Astrocyte of the hippocampus (primary cell): ENCODE data around the gene UNC79.
A peak's percentile ranks its signal among the peaks of the same experiment; 100 is the strongest.
"Not testable (repeated sequence)": the region's sequence is repeated elsewhere in the genome, so short reads cannot be mapped to it uniquely, and the experiment has no call there.

ENCODE experiments used
- DNase-seq: peaks from one replicate; pipeline ENCODE4 v3.0.0; 2011; ENCODE audit warnings: low read depth, low spot score

The UNC79 gene

GRCh38 chr14:93430315-93431035 is at the start of gene UNC79:
TSS of gene UNC79 (plus strand) at chr14:93430939. CDS start at chr14:93431030, 91 bp downstream.
- DNase-seq: peak; percentile 39

GRCh38 chr14:93381644-93382043 is 49.1 kb upstream of the UNC79 start:
- no peak for DNase-seq

- DNase-seq: not testable (repeated sequence)
These were observed 46.5 kb upstream of the UNC79 start for GRCh38 chr14:93384256-93384655.

GRCh38 chr14:93395231-93395630 is 35.5 kb upstream of the UNC79 start:
- no peak for DNase-seq

GRCh38 chr14:93396456-93396855 is 34.3 kb upstream of the UNC79 start:
- DNase-seq: no peak

DNA sequence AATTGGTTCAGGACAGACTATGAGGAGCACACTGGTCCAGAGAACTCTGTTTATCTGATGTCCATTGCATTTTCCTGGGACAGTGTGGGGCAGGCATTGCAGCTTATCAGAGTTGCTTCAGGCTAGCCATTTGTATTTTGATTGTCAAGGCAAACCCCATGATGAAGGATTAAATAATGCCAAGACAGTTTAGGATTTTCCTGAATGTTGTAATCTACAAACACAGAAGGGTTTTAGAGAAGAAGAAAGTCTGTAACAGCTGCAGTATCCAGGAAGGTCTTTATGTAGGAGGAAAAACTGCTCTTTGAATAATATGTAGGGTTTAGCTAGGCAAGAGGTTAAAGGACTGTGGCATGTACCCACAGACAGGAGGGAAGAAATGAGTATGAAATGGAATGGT is 32.2 kb upstream of the UNC79 start:
- no peak for DNase-seq

GRCh38 chr14:93402951-93403350 is 27.8 kb upstream of the UNC79 start:
- no peak for DNase-seq

DNA sequence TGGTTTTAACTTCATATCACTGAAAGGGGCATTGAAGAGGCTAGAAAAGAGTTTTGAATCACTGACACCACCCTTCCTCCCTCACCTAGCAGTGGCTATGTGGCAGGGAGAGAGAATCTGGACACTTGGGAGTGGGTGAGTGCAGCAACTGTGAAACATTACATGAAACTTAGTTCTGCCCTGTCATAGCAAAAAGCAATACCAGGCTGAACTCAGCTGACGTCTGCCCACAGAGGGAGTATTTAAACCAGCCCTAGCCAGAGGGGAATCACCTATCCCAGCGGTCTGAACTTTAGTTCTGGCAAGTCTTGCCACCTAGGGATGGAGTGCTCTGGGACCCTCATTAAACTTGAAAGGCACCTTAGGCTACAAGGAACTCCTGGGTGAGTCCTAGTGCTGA is 20.7 kb upstream of the UNC79 start:
- DNase-seq: no peak

DNA sequence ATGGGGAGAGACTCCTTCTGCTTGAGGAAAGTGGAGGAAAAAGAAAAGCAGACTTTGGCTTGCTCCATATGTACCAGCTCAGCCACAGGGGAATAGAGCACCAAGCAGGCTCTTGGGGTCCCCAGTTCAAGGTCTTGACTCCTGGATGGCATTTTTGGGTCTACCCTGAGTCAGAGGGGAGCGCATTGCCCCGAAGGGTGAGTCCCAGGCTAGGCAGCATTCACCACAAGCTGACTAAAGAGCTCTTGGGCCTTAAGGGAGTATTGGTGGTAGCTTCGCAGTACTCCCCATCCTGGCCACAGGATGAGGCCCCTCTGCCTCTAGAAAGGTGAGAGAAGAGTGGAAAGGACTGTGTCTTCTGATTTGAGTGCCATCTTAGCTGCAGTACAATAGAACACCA is 19.8 kb upstream of the UNC79 start:
- DNase-seq: no peak

GRCh38 chr14:93425136-93425535 is 5.6 kb upstream of the UNC79 start:
- DNase-seq: not testable (repeated sequence)

- no peak for DNase-seq
These were observed 4.0 kb upstream of the UNC79 start for GRCh38 chr14:93426750-93427149.

DNA sequence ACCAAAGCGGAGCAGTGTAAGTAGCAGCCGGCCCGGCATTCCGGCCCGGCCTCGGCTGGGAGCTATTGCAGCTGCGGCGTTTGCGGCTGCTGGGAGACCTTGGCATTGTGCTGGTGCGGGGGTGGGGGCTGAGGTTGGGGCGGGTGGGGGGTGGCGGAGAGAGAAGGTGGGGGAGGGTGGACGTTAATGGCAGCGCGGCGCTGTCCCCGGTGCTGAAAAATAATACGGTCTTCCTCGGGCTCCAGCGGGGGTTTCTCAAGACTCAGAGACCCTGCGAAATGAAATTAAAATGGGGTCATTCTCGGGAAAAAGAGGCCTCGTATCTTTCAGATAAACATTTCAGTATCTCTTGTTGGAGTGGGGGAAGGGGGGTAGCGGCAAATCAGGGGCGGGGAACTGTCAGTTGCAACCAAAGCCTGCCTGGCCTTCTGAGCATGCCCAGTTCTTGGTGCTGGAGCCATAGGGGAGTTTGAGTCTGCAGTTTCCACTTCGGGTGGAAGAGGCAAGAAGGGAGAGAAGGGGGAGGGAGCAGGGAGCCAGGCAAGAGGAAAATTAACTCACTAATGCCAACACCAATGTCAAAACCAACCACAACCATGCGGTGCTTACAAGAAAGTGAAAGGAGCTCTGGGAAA is 414 bp downstream of the UNC79 start:
- DNase-seq: peak; percentile 53

DNA sequence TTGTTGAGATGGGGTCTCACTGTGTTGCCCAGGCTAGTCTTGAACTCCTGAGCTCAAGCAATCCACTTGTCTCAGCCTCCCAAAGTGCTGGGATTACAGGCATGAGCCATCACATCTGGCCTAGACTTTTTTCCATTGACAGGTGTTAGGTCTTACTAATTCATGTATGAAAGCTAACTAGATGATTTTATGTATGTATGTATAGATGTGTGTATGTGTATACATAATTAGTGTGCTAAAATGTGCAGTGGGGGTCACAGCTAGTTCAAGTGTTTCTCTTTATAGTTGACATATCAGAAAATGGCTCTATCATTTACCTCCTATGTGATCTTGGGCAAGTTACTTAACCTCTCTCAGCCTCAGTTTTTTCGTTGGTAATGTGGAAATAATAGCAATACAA is 23.5 kb downstream of the UNC79 start:
- DNase-seq: no peak

DNA sequence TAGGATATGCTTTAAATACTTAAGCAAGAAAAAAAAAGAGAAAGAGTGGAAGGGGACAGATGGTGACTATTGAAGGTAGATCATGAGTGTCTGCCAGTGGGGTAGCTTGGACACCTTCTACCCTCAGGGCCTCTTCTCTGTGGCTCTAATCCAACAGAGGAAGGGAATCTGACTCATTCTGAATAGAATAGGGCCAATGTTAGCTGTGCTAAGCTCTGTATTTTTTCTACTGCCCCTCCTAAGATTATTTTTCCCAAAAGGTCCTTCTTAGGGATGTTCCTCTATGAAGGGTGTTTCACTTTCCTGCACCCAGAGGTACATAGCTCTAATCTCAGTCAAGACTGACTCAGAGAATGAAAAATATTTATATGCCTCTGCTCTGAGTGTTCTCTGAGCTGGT is 25.6 kb downstream of the UNC79 start:
- DNase-seq: no peak

GRCh38 chr14:93458234-93458633 is 27.5 kb downstream of the UNC79 start:
- no peak for DNase-seq

- no peak for DNase-seq
These were observed 31.7 kb downstream of the UNC79 start for GRCh38 chr14:93462479-93462878.

DNA sequence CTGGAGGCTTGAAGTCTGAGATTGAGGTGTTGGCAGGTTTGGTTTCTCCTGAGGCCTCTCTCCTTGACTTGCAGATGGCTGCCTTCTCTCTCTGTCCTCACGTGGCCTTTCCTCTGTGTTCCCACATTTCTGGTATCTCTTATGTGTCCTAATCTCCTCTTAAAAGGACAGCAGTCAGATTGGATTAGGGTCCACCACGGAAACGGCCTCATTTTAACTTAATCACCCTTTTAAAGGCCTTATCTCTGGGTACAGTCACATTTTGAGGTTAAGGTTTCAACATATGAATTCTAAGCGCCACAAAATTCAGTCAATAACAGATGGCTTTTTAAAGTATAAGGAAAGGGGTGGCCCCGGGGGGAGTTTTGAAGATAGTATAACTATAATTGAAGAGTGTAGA is 33.5 kb downstream of the UNC79 start:
- DNase-seq: no peak

- DNase-seq: no peak
These were observed 44.7 kb downstream of the UNC79 start for GRCh38 chr14:93475471-93475870.

DNA sequence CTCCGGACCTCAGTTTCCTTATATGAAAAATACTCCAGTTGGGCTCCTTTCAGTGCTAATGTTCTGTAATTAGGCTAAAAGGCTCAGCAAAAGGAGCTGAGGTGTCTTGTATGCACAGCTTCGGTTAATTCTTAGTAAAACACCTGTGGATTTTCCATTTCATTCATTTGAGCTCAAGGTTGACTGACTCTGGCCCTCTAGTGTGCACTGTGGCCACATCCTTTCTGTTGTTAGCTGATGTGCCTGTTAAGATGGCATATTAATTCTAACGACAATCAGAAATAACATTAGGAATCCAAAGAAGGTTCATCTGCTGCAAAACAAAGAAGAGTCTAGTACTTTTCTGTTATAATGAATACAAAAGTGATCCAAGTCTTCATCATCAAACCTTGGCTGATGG is 45.6 kb downstream of the UNC79 start:
- DNase-seq: no peak

DNA sequence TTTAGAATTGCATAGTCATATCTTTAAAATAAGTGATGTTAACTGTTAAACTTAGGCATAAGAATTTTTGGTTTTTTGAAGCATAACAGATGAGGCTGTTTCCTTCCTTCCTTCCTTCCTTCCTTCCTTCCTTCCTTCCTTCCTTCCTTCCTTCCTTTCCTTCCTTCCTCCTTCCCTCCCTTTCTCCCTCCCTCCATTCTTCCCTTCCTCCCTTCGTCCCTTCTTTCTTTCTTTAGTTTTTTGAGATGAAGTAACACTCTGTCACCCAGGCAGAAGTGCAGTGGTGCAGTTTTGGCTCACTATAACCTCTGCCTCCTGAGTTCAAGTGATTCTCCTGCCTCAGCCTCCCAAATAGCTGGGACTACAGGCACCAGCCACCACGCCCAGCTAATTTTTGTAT is 48.3 kb downstream of the UNC79 start:
- DNase-seq: not testable (repeated sequence)

GRCh38 chr14:93480867-93481266 is 50.1 kb downstream of the UNC79 start:
- DNase-seq: no peak

DNA sequence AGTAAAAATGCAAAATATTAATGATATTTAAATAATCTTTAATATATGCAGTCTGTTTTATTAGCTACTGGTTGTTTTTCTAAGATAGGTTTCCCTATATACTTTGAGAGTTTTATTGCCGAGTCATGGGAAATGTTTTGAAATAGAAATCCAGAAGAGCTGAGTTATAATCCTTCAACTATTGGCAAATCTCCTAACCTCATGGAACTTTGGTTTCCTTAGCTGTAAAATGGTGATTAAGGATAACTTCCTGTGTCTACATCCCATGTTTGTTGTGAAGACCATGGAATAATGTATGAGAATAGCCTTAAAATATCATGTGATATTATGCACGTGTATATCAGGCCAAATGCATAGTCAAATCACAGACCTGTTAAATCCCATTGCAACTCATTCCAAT is 51.0 kb downstream of the UNC79 start:
- DNase-seq: no peak

GRCh38 chr14:93490001-93490400 is 59.3 kb downstream of the UNC79 start:
- DNase-seq: no peak

GRCh38 chr14:93493054-93493453 is 62.3 kb downstream of the UNC79 start:
- no peak for DNase-seq
